Tibial nerve (tissue), 4 donors: ENCODE results near the gene MGST2.

ENCODE experiments used
- CTCF ChIP-seq, 5 experiments: fragments of 200-600 bp in 3 of 5; fragments of 450-650 bp in 2 of 5; sonication (generic) in 3 of 5; IDR thresholded peaks; one replicate each; pipeline ENCODE4 v1.5.1; 2016 to 2019; ENCODE audit warnings: antibody characterized with exemption in 5 of 5, mild to moderate bottlenecking in 3 of 5, moderate library complexity in 2 of 5
- EP300 ChIP-seq, 2 donors: sonication (generic); formaldehyde crosslinking; IDR thresholded peaks; one replicate each; pipeline ENCODE4 v1.6.1; 2017; ENCODE audit warnings: antibody characterized with exemption in 2 of 2, mild to moderate bottlenecking in 1 of 2
- POLR2A ChIP-seq, 2 donors: fragments of 450-650 bp; IDR thresholded peaks; one replicate each; pipeline ENCODE4 v1.6.1; 2017; ENCODE audit warnings: antibody characterized with exemption in 2 of 2, mild to moderate bottlenecking in 2 of 2, moderate library complexity in 2 of 2

GRCh38 chr4:139685180-139685579, 19.6 kb downstream of the MGST2 start:
- no peak for TF ChIP-seq POLR2A (IDR thresholded peaks at IDR 0.05)
- no peak for TF ChIP-seq CTCF (IDR thresholded peaks at IDR 0.05)
- no peak for TF ChIP-seq EP300 (IDR thresholded peaks at IDR 0.05)
